ENCODE data around the gene TENM4. TPM values are rescaled to one million over a fixed set of nuclear protein-coding genes. Genes with fewer than 3 reads are reported as not detected.

Gene TENM4
- total RNA-seq, 1 experiment from 2014 or later = 25.0 TPM

- no peaks in the 10 kb centered on the region for H3K9me3 Mint-ChIP-seq
- POLR2A ChIA-PET = no interaction called here
- H3K27ac Mint-ChIP-seq = no peak overlapping the region
- H3K36me3 Mint-ChIP-seq = no peaks in the 10 kb centered on the region
- TF ChIP-seq CREM (CRISPR knock-in tag; IDR thresholded peaks at IDR 0.05) = no peak
- TF ChIP-seq USF2 (CRISPR knock-in tag; IDR thresholded peaks at IDR 0.05) = no peak
- no peak for TF ChIP-seq MXD4 (CRISPR knock-in tag; IDR thresholded peaks at IDR 0.05; ENCODE audit: borderline replicate concordance)
- TF ChIP-seq AR (CRISPR knock-in tag; IDR thresholded peaks at IDR 0.05) = no peak
- no peak for TF ChIP-seq ZNF232 (CRISPR knock-in tag; IDR thresholded peaks at IDR 0.05)
- TF ChIP-seq ZNF317 (CRISPR knock-in tag; IDR thresholded peaks at IDR 0.05; ENCODE audit: borderline replicate concordance, low read depth) = no peak
- TF ChIP-seq FOXP4 (CRISPR knock-in tag; IDR thresholded peaks at IDR 0.05) = no peak
- TF ChIP-seq AFF4 (CRISPR knock-in tag; IDR thresholded peaks at IDR 0.05; ENCODE audit: borderline replicate concordance) = no peak
- TF ChIP-seq CTCF (IDR thresholded peaks at IDR 0.05) = no peak
- no peak for TF ChIP-seq ATF6 (CRISPR knock-in tag; IDR thresholded peaks at IDR 0.05)
- TF ChIP-seq ATF2 (CRISPR knock-in tag; IDR thresholded peaks at IDR 0.05; ENCODE audit: borderline replicate concordance, low read depth) = no peak
- no peak for TF ChIP-seq SMAD3 (CRISPR knock-in tag; IDR thresholded peaks at IDR 0.05; ENCODE audit: borderline replicate concordance)
- TF ChIP-seq ZNF532 (CRISPR knock-in tag; IDR thresholded peaks at IDR 0.05; ENCODE audit: borderline replicate concordance) = no peak
- TF ChIP-seq PRRX2 (CRISPR knock-in tag; IDR thresholded peaks at IDR 0.05) = no peak
- TF ChIP-seq GTF2I (CRISPR knock-in tag; conservative IDR thresholded peaks at IDR 0.05) = no peak
- TF ChIP-seq ZNF671 (CRISPR knock-in tag; IDR thresholded peaks at IDR 0.05) = no peak
- ATAC-seq (no peak), DNase-seq (ENCODE audit: low spot score) (no peak)
- no peaks in the 10 kb centered on the region for H3K27me3 Mint-ChIP-seq (ENCODE audit: low read depth)
- CTCF ChIA-PET = interaction anchor here (1.1 to 1.8 kb wide), 3 partner anchors 65 to 620 kb away, joined by 3 to 6 read pairs (median 4); partner anchors contain the start of gene TENM4
- H3K4me3 Mint-ChIP-seq = no peak overlapping the region
- H3K4me1 Mint-ChIP-seq = peaks cover 21% of the 10 kb centered on the region
Observed at GRCh38 chr11:79335681-79336080, 105.1 kb downstream of the TENM4 start.

All from WTC11 (cell line).